SIG-M5 (cell line): ENCODE measurements around the gene PTPN4.
"Not testable (repeated sequence)": the region's sequence is repeated elsewhere in the genome, so short reads cannot be mapped to it uniquely, and the experiment has no call there.

Experiments used
- DNase-seq: peaks from one replicate; lab custom pipeline; 2025; lab: John Stamatoyannopoulos, UW

Gene PTPN4

DNA sequence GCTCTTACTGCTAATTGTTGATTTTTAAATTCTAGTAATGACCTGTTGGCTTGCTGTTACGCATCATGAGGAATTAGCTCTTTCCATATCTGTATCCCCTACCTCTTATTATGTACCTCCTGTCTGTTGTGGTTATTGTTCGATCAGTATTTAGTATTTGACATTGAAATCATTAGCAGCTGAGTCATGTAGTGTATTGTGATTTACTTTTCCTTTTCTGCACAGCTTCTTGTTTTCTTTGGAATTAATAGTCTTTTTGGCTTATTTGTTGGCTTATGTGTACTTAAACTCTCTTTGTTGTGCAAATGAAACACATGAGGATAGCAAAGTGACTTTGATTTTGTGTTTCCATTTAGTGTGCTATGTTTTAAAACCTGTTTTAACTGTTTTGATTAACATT, 257.5 kb downstream of the PTPN4 start:
- DNase-seq = no peak

DNA sequence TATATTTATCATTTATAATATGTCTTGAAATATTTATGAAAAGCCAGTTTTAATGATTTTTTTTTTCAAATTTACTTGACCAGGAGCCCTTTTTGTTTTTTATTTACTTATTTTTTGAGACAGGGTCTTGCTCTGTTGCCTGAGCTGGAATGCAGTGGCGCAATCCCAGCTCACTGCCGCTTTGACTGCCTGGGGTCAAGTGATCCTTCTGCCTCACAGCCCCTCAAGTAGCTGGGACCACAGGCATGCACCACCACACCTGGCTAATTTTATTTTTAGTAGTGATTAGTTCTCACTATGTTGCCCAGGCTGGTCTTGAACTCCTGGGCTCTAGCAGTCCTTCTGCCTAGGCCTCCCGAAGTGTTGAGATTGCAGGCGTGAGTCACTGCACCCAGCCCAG, 258.8 kb downstream of the PTPN4 start:
- no peak for DNase-seq

DNA sequence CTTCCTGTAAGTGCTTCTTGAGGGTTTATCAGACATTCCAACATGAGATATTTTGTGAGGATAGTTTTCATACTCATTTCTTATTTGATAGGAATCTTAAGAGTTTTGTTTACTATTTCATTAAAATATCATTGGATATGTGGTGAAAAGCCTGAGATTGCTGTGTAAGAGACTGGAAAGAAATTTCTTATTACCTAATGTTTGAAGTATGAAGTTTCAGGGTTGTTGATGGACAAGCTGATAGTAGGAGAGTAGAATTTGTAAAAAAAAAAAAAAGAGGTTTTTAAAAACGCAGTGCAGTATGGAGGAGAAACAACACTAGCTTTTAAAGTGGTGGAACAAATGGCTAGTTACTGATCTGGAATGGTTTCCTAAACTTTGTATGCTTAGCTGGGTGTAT, 260.8 kb downstream of the PTPN4 start:
- DNase-seq = no peak

DNA sequence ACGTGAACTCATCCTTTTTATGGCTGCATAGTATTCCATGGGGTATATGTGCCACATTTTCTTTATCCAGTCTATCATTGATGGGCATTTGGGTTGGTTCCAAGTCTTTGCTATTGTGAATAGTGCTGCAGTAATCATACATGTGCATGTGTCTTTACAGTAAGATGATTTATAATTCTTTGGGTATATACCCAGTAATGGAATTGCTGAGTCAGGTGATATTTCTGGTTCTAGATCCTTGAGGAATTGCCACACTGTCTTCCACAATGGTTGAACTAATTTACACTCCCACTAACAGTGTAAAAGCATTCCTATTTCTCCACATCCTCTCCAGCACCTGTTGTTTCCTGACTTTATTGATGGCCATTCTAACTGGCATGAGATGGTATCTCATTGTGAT, 262.8 kb downstream of the PTPN4 start:
- DNase-seq = not testable (repeated sequence)

DNA sequence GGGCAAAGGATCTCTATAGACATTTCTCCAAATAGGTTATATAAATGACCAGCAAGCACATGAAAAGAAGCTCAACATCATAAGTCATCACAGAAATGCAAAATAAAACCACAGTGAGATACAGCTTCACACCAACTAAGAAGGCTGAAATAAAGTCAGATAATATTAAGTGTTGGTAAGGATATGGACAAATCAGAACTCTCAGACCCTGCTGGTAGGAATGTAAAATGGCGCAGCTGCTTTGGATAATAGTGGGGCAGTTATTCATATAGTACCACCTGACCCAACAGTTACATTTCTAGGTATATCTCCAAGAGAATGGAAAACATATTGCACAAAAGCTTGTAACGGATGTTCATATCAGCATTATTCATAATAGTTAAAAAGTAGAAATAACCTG, 267.2 kb downstream of the PTPN4 start:
- DNase-seq = no peak

DNA sequence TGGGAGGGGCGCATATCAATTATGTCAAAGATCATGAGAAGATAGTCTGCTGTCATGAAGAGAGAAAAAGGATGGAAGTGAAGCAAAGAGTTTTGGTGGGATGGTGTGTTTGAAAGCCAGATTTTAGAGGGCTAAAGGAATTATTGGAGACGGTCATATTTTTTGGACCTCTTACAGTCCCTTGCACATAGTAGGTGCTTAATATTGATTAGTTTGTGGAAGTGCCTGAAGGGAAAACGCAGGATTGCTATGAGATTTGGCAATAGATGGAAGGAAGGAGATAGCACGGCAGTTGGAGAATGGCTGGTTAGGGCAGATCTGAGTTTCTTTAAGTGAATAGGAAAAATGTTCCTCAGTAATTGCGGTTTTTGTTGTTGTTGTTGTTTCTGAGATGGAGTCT, 269.1 kb downstream of the PTPN4 start:
- DNase-seq = no peak

DNA sequence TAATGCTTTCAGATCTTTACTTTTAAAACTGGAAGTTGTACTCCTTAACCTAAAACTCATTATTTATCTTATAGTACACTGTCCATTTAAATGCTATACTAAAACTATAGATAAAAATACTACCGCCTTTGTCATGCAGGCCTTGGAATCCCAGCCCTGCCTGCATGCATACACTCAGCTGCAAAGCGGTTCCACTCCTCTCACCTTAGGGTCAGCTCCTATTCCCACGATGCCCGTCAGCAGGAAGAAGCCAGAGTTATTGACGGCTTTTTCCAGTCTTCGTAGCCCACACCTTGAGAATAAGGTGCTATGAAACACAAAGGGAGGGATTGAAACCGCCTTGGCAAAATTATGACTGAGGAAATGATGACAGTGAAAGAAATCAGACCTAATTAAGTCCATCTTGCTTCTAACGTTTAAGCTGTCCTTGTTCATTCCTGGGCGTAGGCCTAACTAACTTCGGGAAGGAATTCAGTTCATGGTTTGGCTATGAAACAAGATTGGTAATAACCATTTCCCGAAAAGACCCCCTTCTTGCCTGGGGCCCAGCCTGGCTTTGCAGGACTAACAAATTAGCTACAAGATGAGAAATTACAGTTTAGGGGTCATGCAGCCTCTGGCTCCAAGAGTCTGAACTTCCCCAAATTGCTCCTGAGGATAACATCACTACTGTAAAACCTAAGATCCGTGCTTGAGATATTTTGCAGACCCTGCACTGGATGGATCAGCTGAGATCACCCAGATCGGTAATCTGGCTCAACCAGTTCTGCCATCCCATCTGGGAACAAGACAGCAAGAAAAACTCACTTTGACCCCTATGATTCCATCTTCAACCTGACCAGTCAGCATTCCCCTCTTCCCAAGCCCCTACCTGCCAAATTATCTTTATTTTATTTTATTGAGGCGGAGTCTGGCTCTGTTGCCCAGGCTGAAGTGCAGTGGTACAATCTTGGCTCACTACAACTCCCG, 270.2 kb downstream of the PTPN4 start:
- DNase-seq = no peak

DNA sequence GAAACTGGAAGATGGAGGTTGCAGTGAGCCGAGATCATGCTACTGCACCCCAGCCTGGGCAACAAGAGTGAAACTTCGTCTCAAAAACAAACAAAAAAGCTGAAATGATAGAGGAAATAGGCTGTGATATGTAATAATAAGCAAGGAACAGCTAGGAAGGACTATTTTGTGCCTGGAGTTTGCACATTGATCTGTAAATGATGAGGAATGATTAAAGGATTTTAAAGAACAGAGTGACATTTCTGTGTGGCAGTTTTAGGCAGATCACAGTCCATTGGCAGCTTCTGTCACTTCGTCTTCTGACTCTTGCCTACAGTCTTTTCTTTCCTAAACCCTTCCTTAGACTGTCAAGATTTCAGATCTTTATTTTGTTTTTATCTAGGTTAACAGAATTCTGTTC, 272.6 kb downstream of the PTPN4 start:
- DNase-seq = no peak
